Measurements from ENCODE around the gene TM4SF1.

DNA sequence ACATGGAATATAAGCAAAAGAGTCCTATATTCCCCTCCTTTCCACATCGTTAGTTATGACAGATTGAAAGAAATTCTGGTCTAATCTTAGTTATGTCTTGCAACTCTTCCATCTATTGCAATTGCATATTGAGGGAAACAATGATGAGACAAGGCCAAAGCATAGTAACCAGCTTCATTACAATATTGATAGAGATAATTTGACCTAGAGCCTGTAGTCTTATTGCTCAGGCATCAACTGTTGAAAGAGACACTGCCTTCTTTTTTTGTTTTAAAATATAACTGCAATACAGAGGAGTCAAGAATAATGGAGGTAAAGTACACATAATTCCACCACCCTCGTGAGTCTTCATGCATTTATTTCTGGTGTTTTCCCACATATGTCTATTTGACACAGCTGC, 46.1 kb downstream of the TM4SF1 start:
- TF ChIP-seq POLR2AphosphoS5 (IDR thresholded peaks at IDR 0.05; ENCODE audit: insufficient read depth, low read depth, low read length) (no peak), POLR2A (IDR thresholded peaks at IDR 0.05; ENCODE audit: low read depth, low read length) (no peak), EZH2 (IDR thresholded peaks at IDR 0.05; ENCODE audit: borderline replicate concordance, low read depth, low read length, severe bottlenecking) (no peak), MYC (IDR thresholded peaks at IDR 0.05; ENCODE audit: low read depth, low read length) (no peak), FOS (IDR thresholded peaks at IDR 0.05; ENCODE audit: borderline replicate concordance, insufficient read depth, low read length) (no peak)
- TF ChIP-seq, protein P1, sequence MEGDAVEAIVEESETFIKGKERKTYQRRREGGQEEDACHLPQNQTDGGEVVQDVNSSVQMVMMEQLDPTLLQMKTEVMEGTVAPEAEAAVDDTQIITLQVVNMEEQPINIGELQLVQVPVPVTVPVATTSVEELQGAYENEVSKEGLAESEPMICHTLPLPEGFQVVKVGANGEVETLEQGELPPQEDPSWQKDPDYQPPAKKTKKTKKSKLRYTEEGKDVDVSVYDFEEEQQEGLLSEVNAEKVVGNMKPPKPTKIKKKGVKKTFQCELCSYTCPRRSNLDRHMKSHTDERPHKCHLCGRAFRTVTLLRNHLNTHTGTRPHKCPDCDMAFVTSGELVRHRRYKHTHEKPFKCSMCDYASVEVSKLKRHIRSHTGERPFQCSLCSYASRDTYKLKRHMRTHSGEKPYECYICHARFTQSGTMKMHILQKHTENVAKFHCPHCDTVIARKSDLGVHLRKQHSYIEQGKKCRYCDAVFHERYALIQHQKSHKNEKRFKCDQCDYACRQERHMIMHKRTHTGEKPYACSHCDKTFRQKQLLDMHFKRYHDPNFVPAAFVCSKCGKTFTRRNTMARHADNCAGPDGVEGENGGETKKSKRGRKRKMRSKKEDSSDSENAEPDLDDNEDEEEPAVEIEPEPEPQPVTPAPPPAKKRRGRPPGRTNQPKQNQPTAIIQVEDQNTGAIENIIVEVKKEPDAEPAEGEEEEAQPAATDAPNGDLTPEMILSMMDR (IDR thresholded peaks at IDR 0.05; ENCODE audit: extremely low read depth in 1 of 2, insufficient read depth in 1 of 2, low read depth in 1 of 2, low read length in 2 of 2): no peak
- TF ChIP-seq, protein P2, sequence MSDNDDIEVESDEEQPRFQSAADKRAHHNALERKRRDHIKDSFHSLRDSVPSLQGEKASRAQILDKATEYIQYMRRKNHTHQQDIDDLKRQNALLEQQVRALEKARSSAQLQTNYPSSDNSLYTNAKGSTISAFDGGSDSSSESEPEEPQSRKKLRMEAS (IDR thresholded peaks at IDR 0.05; ENCODE audit: insufficient read depth, insufficient read length): no peak

All from endothelial cell of umbilical vein (primary cell).